A673 (cell line): ENCODE data around the gene PRR15L. TPM values are rescaled to one million over a fixed set of nuclear protein-coding genes. Genes with fewer than 3 reads are reported as not detected.

Source experiments
- BruUV-seq: library from RNA; stranded (reverse); fragments of 400-500 nt; replicated peaks from 2 replicates; lab custom pipeline; 2021; lab: Mats Ljungman, UMichigan
- CTCF ChIA-PET: fragments of 300-600 bp; sonication (Branson Sonifier 250); formaldehyde crosslinking; loops from one replicate; lab custom pipeline; 2022; ENCODE audit warnings: antibody characterized with exemption; lab: Charles Lee
- POLR2A ChIA-PET: fragments of 300-600 bp; sonication (Branson Sonifier 250); formaldehyde crosslinking; loops from one replicate; lab custom pipeline; 2022; ENCODE audit warnings: antibody characterized with exemption; ENCODE audit not compliant: low non-redundant PET; lab: Charles Lee
- DNase-seq: peaks from one replicate; pipeline ENCODE4 v3.0.0-alpha.2; 2015; ENCODE audit warnings: low spot score
- H3K27ac ChIP-seq: fragments of 200-600 bp; sonication (generic); 2 replicates; pipeline ENCODE4 v1.5.1; 2016; ENCODE audit warnings: mixed run types, low read depth, mild to moderate bottlenecking, mixed read lengths, antibody characterized with exemption, low read length; ENCODE audit not compliant: poor library complexity, severe bottlenecking
- H3K27me3 ChIP-seq: fragments of 200-600 bp; sonication (generic); replicated peaks from 2 replicates; pipeline ENCODE4 v1.6.1; 2017; ENCODE audit warnings: mixed run types, low read depth, mild to moderate bottlenecking, mixed read lengths, antibody characterized with exemption, low read length; ENCODE audit not compliant: insufficient read depth, poor library complexity
- H3K36me3 ChIP-seq: fragments of 200-600 bp; sonication (generic); 2 replicates; pipeline ENCODE4 v1.6.1; 2016; ENCODE audit warnings: mixed run types, mild to moderate bottlenecking, mixed read lengths, antibody characterized with exemption, low read length; ENCODE audit not compliant: insufficient read depth, poor library complexity, severe bottlenecking
- H3K4me1 ChIP-seq: fragments of 200-600 bp; sonication (generic); 2 replicates; pipeline ENCODE4 v1.6.1; 2017; ENCODE audit warnings: mixed run types, mild to moderate bottlenecking, mixed read lengths, antibody characterized with exemption, low read length; ENCODE audit not compliant: insufficient read depth, poor library complexity, severe bottlenecking
- H3K4me3 ChIP-seq: fragments of 200-600 bp; sonication (generic); 2 replicates; pipeline ENCODE4 v1.5.1; 2016; ENCODE audit warnings: low read depth, mixed run types, mild to moderate bottlenecking, mixed read lengths, low read length; ENCODE audit not compliant: poor library complexity, severe bottlenecking
- H3K9me3 ChIP-seq: fragments of 200-600 bp; sonication (generic); 2 replicates; pipeline ENCODE4 v1.6.1; 2016; ENCODE audit warnings: mixed run types, low read depth, mild to moderate bottlenecking, mixed read lengths, antibody characterized with exemption, low read length; ENCODE audit not compliant: poor library complexity, severe bottlenecking
- CTCF ChIP-seq: fragments of 300-800, 200-600 bp; sonication (generic); conservative IDR thresholded peaks from 2 replicates; pipeline ENCODE4 v1.5.1; 2017; ENCODE audit warnings: low read depth, mild to moderate bottlenecking, antibody characterized with exemption, low read length, moderate library complexity, mixed read lengths
- EZH2 ChIP-seq: fragments of 200-600 bp; sonication (generic); IDR thresholded peaks from 2 replicates; pipeline ENCODE4 v1.6.1; 2017; ENCODE audit warnings: borderline replicate concordance, low read depth, mild to moderate bottlenecking, mixed read lengths, antibody characterized with exemption, low read length; ENCODE audit not compliant: poor library complexity, severe bottlenecking
- intact Hi-C: fragments of 100-400 bp; cut with micrococcal nuclease; formaldehyde crosslinking; loops from one replicate; pipeline ENCODE4 v1.10.0; 2022; ENCODE audit not compliant: unreplicated experiment
- total RNA-seq: library from RNA; stranded (reverse); gene quantifications from 2 replicates; pipeline ENCODE4 v1.2.3, GENCODE V29; 2021

The PRR15L gene
- total RNA-seq, 1 experiment from 2014 or later: not detected

- CTCF ChIA-PET: interaction anchor here (0.6 to 1.9 kb wide), 3 partner anchors 9 to 20 kb away, joined by 3 to 7 read pairs (median 5); no protein-coding TSS in a partner anchor
- intact Hi-C loops: no loop called here
- Histone ChIP-seq H3K36me3 (no peaks in the 10 kb centered on the region), H3K9me3 (no peaks in the 10 kb centered on the region), H3K27me3 (no peaks in the 10 kb centered on the region), H3K27ac (no peak overlapping the region), H3K4me3 (no peak overlapping the region), H3K4me1 (peaks cover 13% of the 10 kb centered on the region)
- TF ChIP-seq CTCF (no peak), EZH2 (no peak)
- POLR2A ChIA-PET: no interaction called here
- BruUV-seq: no TSS peak
- DNase-seq: no peak
Measured at GRCh38 chr17:47955497-47956461, 1.9 kb downstream of the PRR15L start.

DNA sequence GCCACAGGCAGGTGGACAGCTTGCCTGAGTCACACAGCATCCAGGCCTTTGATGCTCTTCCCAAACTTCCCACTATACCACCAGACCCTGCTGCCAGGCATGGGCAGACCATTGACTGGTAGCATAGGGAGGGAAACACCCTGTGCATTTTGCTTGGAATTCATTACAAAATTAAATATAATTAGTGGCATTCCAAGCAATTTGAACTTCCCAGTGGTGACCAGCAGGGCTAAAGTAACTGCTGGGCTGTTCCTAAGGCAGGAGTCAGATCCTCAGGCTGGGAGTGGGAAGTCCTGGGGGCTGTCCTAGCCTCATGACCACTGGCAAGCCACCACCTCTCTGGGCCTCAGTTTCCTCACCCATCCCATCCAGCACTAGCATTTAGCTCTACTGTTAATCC lies 3.8 kb downstream of the PRR15L start:
- intact Hi-C loops: no loop called here
- ChIA-PET CTCF (interaction anchor here (0.5 to 1.9 kb wide), 2 partner anchors 40 to 64 kb away, joined by 5 to 6 read pairs; no protein-coding TSS in a partner anchor), POLR2A (no interaction called here)
- Histone ChIP-seq H3K9me3 (no peaks in the 10 kb centered on the region), H3K27ac (no peak overlapping the region), H3K36me3 (no peaks in the 10 kb centered on the region), H3K4me1 (peaks cover 18% of the 10 kb centered on the region), H3K4me3 (no peak overlapping the region), H3K27me3 (no peaks in the 10 kb centered on the region)
- BruUV-seq: no TSS peak
- no peak for DNase-seq
- TF ChIP-seq EZH2: no peak
- TF ChIP-seq CTCF: no peak

- no peak for DNase-seq
- POLR2A ChIA-PET: no interaction called here
- peaks cover 11% of the 10 kb centered on the region for H3K4me1 ChIP-seq
- no peaks in the 10 kb centered on the region for H3K36me3 ChIP-seq
- no TSS peak for BruUV-seq
- H3K27ac ChIP-seq: no peak overlapping the region
- H3K4me3 ChIP-seq: no peak overlapping the region
- TF ChIP-seq CTCF (no peak), EZH2 (no peak)
- H3K9me3 ChIP-seq: no peaks in the 10 kb centered on the region
- H3K27me3 ChIP-seq: no peaks in the 10 kb centered on the region
- intact Hi-C loops: no loop called here
- CTCF ChIA-PET: interaction anchor here (0.5 kb wide), 1 partner anchor 667 kb away, joined by 3 read pairs; no protein-coding TSS in a partner anchor
Measured at GRCh38 chr17:47952171-47953021, 5.3 kb downstream of the PRR15L start.
